GM18508 (cell line): Measurements from ENCODE around the gene NAALADL2.
A peak's percentile ranks its signal among the peaks of the same experiment; 100 is the strongest.
"Not testable (repeated sequence)": the region's sequence is repeated elsewhere in the genome, so short reads cannot be mapped to it uniquely, and the experiment has no call there.

ENCODE experiments used
- ATAC-seq: cut with Tn5 transposase; IDR thresholded peaks from one replicate; pipeline ENCODE4 v1.9.1; 2021; ENCODE audit warnings: moderate number of reproducible peaks; ENCODE audit not compliant: insufficient read depth, unreplicated experiment

NAALADL2 gene

GRCh38 chr3:175511219-175511785 is 652.2 kb downstream of the NAALADL2 start:
- ATAC-seq = no peak

- no peak for ATAC-seq
Measured at GRCh38 chr3:175512700-175513099, 653.6 kb downstream of the NAALADL2 start.

GRCh38 chr3:175518459-175518858 is 659.3 kb downstream of the NAALADL2 start:
- ATAC-seq = peak; percentile 90

GRCh38 chr3:175521406-175521805 is 662.3 kb downstream of the NAALADL2 start:
- ATAC-seq = no peak

GRCh38 chr3:175526191-175526590 is 667.1 kb downstream of the NAALADL2 start:
- no peak for ATAC-seq

GRCh38 chr3:175526609-175527280 is 667.6 kb downstream of the NAALADL2 start:
- no peak for ATAC-seq

- ATAC-seq = not testable (repeated sequence)
Measured at GRCh38 chr3:175528693-175529092, 669.6 kb downstream of the NAALADL2 start.

- no peak for ATAC-seq
Measured at GRCh38 chr3:175535351-175535750, 676.2 kb downstream of the NAALADL2 start.

GRCh38 chr3:175546115-175546514 is 687.0 kb downstream of the NAALADL2 start:
- ATAC-seq = no peak

GRCh38 chr3:175552929-175553328 is 693.8 kb downstream of the NAALADL2 start:
- ATAC-seq = no peak

- no peak for ATAC-seq
Measured at GRCh38 chr3:175554801-175555200, 695.7 kb downstream of the NAALADL2 start.

- no peak for ATAC-seq
Measured at GRCh38 chr3:175558261-175558660, 699.1 kb downstream of the NAALADL2 start.

GRCh38 chr3:175564363-175564762 is 705.2 kb downstream of the NAALADL2 start:
- no peak for ATAC-seq

GRCh38 chr3:175571096-175571495 is 712.0 kb downstream of the NAALADL2 start:
- ATAC-seq = no peak

GRCh38 chr3:175573226-175573625 is 714.1 kb downstream of the NAALADL2 start:
- ATAC-seq = no peak

- no peak for ATAC-seq
Measured at GRCh38 chr3:175580318-175580717, 721.2 kb downstream of the NAALADL2 start.

GRCh38 chr3:175585898-175586297 is 726.8 kb downstream of the NAALADL2 start:
- no peak for ATAC-seq

GRCh38 chr3:175590745-175591144 is 731.6 kb downstream of the NAALADL2 start:
- ATAC-seq = no peak

GRCh38 chr3:175591375-175591774 is 732.2 kb downstream of the NAALADL2 start:
- no peak for ATAC-seq

- ATAC-seq = no peak
Measured at GRCh38 chr3:175593331-175593730, 734.2 kb downstream of the NAALADL2 start.

GRCh38 chr3:175598740-175599139 is 739.6 kb downstream of the NAALADL2 start:
- no peak for ATAC-seq

- ATAC-seq = no peak
Measured at GRCh38 chr3:175601521-175601920, 742.4 kb downstream of the NAALADL2 start.
